Tibial nerve (tissue), 3 donors: ENCODE measurements around the gene NFATC3.

Experiments used
- CTCF ChIP-seq, 5 experiments: fragments of 200-600 bp in 3 of 5; fragments of 450-650 bp in 2 of 5; sonication (generic) in 3 of 5; IDR thresholded peaks; one replicate each; pipeline ENCODE4 v1.5.1; 2016 to 2019; ENCODE audit warnings: antibody characterized with exemption in 5 of 5, mild to moderate bottlenecking in 3 of 5, moderate library complexity in 2 of 5
- POLR2A ChIP-seq, 2 donors: fragments of 450-650 bp; IDR thresholded peaks; one replicate each; pipeline ENCODE4 v1.6.1; 2017; ENCODE audit warnings: antibody characterized with exemption in 2 of 2, mild to moderate bottlenecking in 2 of 2, moderate library complexity in 2 of 2

GRCh38 chr16:68227850-68228553 lies 142.8 kb downstream of the NFATC3 start:
- no peak for TF ChIP-seq CTCF (IDR thresholded peaks at IDR 0.05)
- TF ChIP-seq POLR2A (IDR thresholded peaks at IDR 0.05) = no peak
